Kidney epithelial cell (primary cell): ENCODE results near the gene KCNQ5. TPM values are rescaled to one million over a fixed set of nuclear protein-coding genes. Genes with fewer than 3 reads are reported as not detected.

ENCODE experiments used
- DNase-seq: peaks from one replicate; pipeline ENCODE4 v3.0.0-alpha.2; 2010; ENCODE audit warnings: low read depth
- H3K27me3 ChIP-seq: 2 replicates; pipeline ENCODE4 v1.6.0; 2011; ENCODE audit warnings: low read length; ENCODE audit not compliant: control insufficient read depth, insufficient read depth
- H3K36me3 ChIP-seq: 2 replicates; pipeline ENCODE4 v1.5.1; 2011; ENCODE audit warnings: low read length; ENCODE audit not compliant: control insufficient read depth, insufficient read depth
- H3K4me3 ChIP-seq: 2 replicates; pipeline ENCODE4 v1.5.1; 2011; ENCODE audit warnings: low read depth, mild to moderate bottlenecking, control low read depth, low read length
- total RNA-seq: library from RNA; depleted of rRNA; stranded (reverse); fragments of >200 nt; gene quantifications from 2 replicates; pipeline ENCODE4 v1.2.3, GENCODE V29; 2015
- TF ChIP-seq, protein P1 (sequence below): IDR thresholded peaks from 2 replicates; pipeline ENCODE4 v1.5.1; 2011; ENCODE audit warnings: mild to moderate bottlenecking, moderate library complexity, low read length, control low read depth, inconsistent platforms; ENCODE audit not compliant: insufficient read depth, poor library complexity, severe bottlenecking

The KCNQ5 gene
- total RNA-seq, 1 donor from 2014 or later = 1.9 TPM

DNA sequence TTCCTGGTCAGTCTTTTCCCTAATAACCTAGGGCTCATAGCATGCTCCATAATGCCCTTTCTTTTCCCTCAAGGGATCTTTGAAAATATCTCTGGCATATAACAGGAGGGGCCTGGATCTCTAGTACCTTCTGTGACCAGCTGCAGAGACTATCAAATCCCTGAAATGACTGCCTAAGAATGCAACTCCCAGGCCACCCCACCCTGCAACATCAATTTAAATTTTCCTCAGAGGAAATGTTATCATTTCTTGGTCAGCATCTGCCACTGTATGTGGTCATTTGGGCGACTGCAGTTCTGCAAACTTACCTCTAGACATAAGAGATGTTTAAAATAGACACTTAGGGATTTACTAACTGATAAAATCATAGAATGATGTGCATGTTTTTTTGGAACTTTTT lies 200.2 kb downstream of the KCNQ5 start:
- no peaks in the 10 kb centered on the region for H3K27me3 ChIP-seq
- TF ChIP-seq, protein P1, sequence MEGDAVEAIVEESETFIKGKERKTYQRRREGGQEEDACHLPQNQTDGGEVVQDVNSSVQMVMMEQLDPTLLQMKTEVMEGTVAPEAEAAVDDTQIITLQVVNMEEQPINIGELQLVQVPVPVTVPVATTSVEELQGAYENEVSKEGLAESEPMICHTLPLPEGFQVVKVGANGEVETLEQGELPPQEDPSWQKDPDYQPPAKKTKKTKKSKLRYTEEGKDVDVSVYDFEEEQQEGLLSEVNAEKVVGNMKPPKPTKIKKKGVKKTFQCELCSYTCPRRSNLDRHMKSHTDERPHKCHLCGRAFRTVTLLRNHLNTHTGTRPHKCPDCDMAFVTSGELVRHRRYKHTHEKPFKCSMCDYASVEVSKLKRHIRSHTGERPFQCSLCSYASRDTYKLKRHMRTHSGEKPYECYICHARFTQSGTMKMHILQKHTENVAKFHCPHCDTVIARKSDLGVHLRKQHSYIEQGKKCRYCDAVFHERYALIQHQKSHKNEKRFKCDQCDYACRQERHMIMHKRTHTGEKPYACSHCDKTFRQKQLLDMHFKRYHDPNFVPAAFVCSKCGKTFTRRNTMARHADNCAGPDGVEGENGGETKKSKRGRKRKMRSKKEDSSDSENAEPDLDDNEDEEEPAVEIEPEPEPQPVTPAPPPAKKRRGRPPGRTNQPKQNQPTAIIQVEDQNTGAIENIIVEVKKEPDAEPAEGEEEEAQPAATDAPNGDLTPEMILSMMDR = no peak
- H3K36me3 ChIP-seq = no peaks in the 10 kb centered on the region
- DNase-seq = no peak
- H3K4me3 ChIP-seq = no peak overlapping the region

- no peak for DNase-seq
- no peaks in the 10 kb centered on the region for H3K36me3 ChIP-seq
- TF ChIP-seq, protein P1 = no peak
- no peak overlapping the region for H3K4me3 ChIP-seq
- no peaks in the 10 kb centered on the region for H3K27me3 ChIP-seq
Measured at GRCh38 chr6:72822691-72823090, 200.8 kb downstream of the KCNQ5 start.

- DNase-seq = no peak
- H3K4me3 ChIP-seq = no peak overlapping the region
- H3K27me3 ChIP-seq = no peaks in the 10 kb centered on the region
- no peaks in the 10 kb centered on the region for H3K36me3 ChIP-seq
- TF ChIP-seq, protein P1 = no peak
Measured at GRCh38 chr6:72824833-72825232, 203.0 kb downstream of the KCNQ5 start.

DNA sequence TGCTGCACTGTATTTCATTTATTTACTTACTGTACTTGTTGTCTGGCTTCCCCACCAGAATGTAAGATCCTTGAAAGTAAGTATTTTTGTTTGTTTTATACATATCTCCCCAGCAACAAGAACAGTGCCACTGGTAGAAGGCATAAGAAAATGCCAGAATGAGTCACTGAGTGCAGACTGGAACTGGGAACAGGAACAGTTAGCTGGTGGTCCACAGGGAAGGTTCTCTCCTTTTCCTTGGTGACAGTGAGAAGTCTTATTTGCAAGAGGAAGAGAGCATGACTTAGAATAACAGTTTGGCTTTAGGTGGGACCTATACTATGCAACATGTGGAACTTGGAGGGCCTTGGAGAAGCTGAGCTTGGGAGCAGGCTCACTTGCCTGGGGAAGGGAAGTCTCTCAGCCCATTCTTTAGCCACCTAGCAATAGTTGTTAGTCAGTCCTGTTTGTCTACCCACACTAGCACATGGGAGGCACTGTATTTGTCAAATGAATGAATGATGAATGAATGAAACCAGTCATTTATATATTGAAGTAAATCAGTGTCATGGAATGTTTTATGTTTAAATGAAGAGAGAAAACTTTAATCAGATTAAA lies 203.5 kb downstream of the KCNQ5 start:
- H3K36me3 ChIP-seq = no peaks in the 10 kb centered on the region
- TF ChIP-seq, protein P1 = no peak
- peak; percentile 38 for DNase-seq
- H3K27me3 ChIP-seq = no peaks in the 10 kb centered on the region
- no peak overlapping the region for H3K4me3 ChIP-seq

DNA sequence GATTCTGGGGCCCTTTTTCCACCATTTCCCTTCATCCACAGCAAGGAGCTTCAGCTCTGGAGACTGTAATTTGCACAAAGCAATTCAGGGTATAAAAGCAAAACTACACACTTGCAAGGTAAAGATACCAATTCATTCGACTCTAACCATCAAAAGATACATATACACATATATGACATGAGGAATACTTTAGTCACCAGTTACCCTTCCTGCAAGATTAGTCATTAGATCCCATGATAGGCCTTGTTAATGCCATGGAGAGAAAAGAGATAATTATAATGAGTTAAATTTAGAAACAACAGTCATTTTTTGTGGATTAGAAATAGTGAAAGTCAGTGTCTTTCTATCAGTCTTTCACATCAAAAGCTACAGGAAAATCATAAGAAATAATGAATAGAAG lies 204.2 kb downstream of the KCNQ5 start:
- no peak for DNase-seq
- TF ChIP-seq, protein P1 = no peak
- no peaks in the 10 kb centered on the region for H3K36me3 ChIP-seq
- H3K4me3 ChIP-seq = no peak overlapping the region
- H3K27me3 ChIP-seq = no peaks in the 10 kb centered on the region
